NCI-H146 treated with DMSO at 0.1 percent for 48 hours (cell line): ENCODE measurements around the gene PPP4R1.

ENCODE experiments used
- DNase-seq: peaks from one replicate; lab custom pipeline; 2025; ENCODE audit not compliant: unreplicated experiment; lab: John Stamatoyannopoulos, UW

PPP4R1 gene

GRCh38 chr18:9516437-9517064 is 97.8 kb downstream of the PPP4R1 start:
- DNase-seq: peak; percentile 80

- DNase-seq: no peak
These were observed 100.3 kb downstream of the PPP4R1 start for GRCh38 chr18:9513971-9514512.

GRCh38 chr18:9508446-9509025 is 105.8 kb downstream of the PPP4R1 start:
- no peak for DNase-seq

GRCh38 chr18:9507565-9508088 is 106.7 kb downstream of the PPP4R1 start:
- no peak for DNase-seq

GRCh38 chr18:9506046-9506792 is 108.1 kb downstream of the PPP4R1 start:
- DNase-seq: peak; percentile 50
